BJ (cell line): ENCODE measurements around the gene GIT2. TPM values are rescaled to one million over a fixed set of nuclear protein-coding genes. Genes with fewer than 3 reads are reported as not detected.

ENCODE experiments used
- CTCF ChIA-PET: fragments of 350-600 bp; formaldehyde crosslinking; extraction: SDS; loops from one replicate; lab custom pipeline; 2021; ENCODE audit warnings: antibody characterized with exemption, inconsistent platforms; lab: Yijun Ruan, JAX
- POLR2A ChIA-PET: fragments of 300-600 bp; sonication (Branson Sonifier 250); formaldehyde crosslinking; extraction: SDS; loops from one replicate; lab custom pipeline; 2021; ENCODE audit warnings: antibody characterized with exemption; lab: Charles Lee
- DNase-seq: peaks from one replicate; pipeline ENCODE4 v3.0.0-alpha.2; 2011; ENCODE audit warnings: low read depth
- H3K27me3 ChIP-seq: 2 replicates; pipeline ENCODE4 v1.6.0; 2011; ENCODE audit warnings: low read length; ENCODE audit not compliant: control insufficient read depth, insufficient read depth
- H3K36me3 ChIP-seq: 2 replicates; pipeline ENCODE4 v1.5.1; 2011; ENCODE audit warnings: low read length; ENCODE audit not compliant: control insufficient read depth, insufficient read depth
- H3K4me3 ChIP-seq: 2 replicates; pipeline ENCODE4 v1.5.1; 2011; ENCODE audit warnings: low read depth, mild to moderate bottlenecking, control low read depth, low read length
- polyA plus RNA-seq: library from polyadenylated mRNA; depleted of rRNA; stranded (reverse); fragments of >200 nt; gene quantifications from 2 replicates; pipeline ENCODE4 v1.2.3, GENCODE V29; 2011
- TF ChIP-seq, protein P1 (sequence below): IDR thresholded peaks from 2 replicates; pipeline ENCODE4 v1.5.1; 2011; ENCODE audit warnings: low read depth, mild to moderate bottlenecking, control low read depth, inconsistent platforms, low read length, moderate library complexity; ENCODE audit not compliant: insufficient read depth

Gene GIT2
- polyA plus RNA-seq, 1 experiment = 49.0 TPM

DNA sequence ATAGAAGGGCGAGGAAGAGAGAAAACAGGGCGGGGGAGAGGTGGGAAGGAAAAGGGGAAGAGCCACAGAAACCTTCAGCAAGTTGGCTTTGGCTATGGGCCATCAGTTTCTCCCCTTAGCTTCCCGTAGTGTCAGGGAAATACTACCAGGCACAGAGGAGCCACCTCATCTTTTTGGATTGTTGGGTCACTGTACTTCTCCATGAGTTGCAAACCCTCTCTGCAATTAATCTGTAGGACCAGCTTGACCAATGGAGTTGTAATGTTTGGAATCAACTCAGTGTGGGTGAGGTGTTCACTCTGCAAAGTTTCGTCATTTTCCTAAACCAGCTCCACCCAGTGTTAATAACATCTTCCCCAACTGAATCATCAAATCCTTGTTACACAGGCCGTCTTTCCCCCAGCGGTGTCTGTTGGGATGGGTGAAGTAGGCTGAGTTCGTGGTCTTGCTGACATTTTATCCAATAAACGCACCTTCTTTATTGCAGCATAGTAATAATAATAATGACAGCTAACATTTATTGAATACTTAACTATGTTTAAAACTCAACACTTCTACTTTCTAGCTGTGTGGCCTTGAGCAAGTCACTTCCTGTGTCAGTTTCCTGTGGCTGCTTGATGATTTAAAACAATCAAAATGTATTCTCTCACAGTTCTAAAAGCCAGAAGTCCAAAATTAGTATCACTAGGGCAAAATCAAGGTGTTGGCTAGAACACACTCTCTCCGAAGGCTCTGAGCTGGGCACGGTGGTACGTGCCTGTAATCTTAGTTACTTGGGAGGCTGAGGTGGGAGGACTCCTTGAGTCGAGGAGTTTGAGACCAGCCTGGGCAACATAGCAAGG lies 107.8 kb downstream of the GIT2 start:
- Histone ChIP-seq H3K36me3 (no peaks in the 10 kb centered on the region), H3K4me3 (no peak overlapping the region), H3K27me3 (no peaks in the 10 kb centered on the region)
- DNase-seq = peak; percentile 96
- TF ChIP-seq, protein P1, sequence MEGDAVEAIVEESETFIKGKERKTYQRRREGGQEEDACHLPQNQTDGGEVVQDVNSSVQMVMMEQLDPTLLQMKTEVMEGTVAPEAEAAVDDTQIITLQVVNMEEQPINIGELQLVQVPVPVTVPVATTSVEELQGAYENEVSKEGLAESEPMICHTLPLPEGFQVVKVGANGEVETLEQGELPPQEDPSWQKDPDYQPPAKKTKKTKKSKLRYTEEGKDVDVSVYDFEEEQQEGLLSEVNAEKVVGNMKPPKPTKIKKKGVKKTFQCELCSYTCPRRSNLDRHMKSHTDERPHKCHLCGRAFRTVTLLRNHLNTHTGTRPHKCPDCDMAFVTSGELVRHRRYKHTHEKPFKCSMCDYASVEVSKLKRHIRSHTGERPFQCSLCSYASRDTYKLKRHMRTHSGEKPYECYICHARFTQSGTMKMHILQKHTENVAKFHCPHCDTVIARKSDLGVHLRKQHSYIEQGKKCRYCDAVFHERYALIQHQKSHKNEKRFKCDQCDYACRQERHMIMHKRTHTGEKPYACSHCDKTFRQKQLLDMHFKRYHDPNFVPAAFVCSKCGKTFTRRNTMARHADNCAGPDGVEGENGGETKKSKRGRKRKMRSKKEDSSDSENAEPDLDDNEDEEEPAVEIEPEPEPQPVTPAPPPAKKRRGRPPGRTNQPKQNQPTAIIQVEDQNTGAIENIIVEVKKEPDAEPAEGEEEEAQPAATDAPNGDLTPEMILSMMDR = peak; percentile 28; the same call in 1 of the 2 replicates
- CTCF ChIA-PET = interaction anchor here (0.9 to 2.3 kb wide), 7 partner anchors 9 to 43 kb away, joined by 3 to 7 read pairs (median 3); no protein-coding TSS in a partner anchor
- POLR2A ChIA-PET = no interaction called here

DNA sequence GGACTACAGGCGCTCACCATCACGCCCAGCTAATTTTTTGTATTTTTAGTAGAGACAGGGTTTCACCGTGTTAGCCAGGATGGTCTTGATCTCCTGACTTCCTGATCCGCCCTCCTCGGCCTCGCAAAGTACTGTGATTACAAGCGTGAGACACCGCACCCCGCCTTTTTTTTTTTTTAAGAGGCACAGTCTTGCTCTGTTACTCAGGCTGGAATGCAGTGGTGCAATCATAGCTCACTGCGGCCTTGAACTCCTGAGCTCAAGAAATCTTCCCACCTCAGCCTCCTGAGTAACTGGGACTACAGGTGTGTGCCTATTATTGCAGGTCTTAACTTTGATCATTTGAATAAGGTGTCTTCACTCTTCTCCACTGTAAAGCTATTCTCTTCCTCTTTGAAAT lies 110.6 kb downstream of the GIT2 start:
- Histone ChIP-seq H3K4me3 (no peak overlapping the region), H3K36me3 (no peaks in the 10 kb centered on the region), H3K27me3 (no peaks in the 10 kb centered on the region)
- ChIA-PET CTCF (interaction anchor here (0.9 kb wide), 1 partner anchor 32 kb away, joined by 3 read pairs; no protein-coding TSS in a partner anchor), POLR2A (interaction anchor here (0.6 to 0.7 kb wide), 2 partner anchors 12 to 16 kb away, joined by 8 to 12 read pairs; no protein-coding TSS in a partner anchor)
- TF ChIP-seq, protein P1 = no peak
- DNase-seq = no peak

DNA sequence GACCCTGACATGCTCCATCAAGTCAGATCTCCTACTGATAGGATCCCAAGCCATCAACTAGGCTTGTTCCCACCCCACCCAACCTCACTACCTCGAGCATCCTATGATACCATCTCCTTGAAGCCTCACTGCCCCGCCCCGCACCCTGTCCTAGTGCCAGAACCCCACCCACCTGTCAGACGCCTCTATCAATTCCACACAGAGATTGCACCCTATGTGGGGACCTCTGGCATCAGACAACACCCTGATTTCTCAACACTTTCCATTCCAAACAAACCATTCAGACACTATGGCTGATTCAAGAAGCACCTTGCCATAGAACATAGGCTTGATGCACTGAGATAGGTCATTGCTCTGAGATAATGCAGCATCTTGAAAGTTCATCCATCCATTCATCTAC lies 112.7 kb downstream of the GIT2 start:
- no peaks in the 10 kb centered on the region for H3K36me3 ChIP-seq
- no peak overlapping the region for H3K4me3 ChIP-seq
- TF ChIP-seq, protein P1 = no peak
- ChIA-PET POLR2A (no interaction called here), CTCF (interaction anchor here (0.6 to 4.1 kb wide), 4 partner anchors 19 to 79 kb away, joined by 3 to 23 read pairs (median 4); no protein-coding TSS in a partner anchor)
- no peaks in the 10 kb centered on the region for H3K27me3 ChIP-seq
- no peak for DNase-seq

DNA sequence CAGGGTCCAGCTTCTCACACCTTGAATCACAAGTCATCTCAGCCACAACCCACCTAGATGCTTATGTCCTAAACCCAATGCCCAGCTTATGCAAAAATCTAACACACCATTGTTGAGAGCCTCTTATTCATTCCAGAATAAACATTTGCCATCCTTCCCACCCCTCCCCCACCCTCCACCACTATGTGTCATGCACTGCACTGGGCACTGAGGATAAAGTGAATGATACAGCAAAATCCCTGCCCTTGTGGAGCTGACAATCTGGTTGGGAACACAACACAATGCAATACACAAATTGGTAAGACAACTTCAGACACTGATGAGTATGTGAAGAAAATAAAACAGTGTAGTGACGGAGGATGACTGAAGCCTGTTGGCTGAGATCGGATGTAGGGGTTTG lies 114.4 kb downstream of the GIT2 start:
- no peak for DNase-seq
- Histone ChIP-seq H3K4me3 (no peak overlapping the region), H3K36me3 (no peaks in the 10 kb centered on the region), H3K27me3 (no peaks in the 10 kb centered on the region)
- ChIA-PET POLR2A (no interaction called here), CTCF (interaction anchor here (0.7 to 4.1 kb wide), 5 partner anchors 16 to 77 kb away, joined by 3 to 23 read pairs (median 4); no protein-coding TSS in a partner anchor)
- TF ChIP-seq, protein P1 = no peak

DNA sequence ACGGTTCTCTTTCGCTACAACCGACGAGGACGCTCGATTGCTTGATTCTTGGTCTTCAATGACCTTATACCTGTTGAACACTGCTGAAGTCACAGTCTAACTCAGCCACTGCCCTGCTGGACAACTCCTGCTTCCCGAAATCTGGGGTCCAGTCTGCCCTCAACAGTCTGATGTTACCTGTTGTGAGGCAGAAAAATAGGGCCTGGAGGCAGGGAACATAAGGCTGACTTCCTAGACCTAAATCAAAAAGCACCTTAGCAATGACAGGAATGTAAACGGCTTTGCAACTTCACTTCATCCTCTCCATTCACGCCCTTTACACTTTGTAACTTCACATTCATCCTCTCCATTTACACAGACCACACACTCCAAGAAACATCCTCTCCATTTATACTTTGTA lies 115.2 kb downstream of the GIT2 start:
- no peaks in the 10 kb centered on the region for H3K36me3 ChIP-seq
- peak overlapping the region; percentile 57 for H3K4me3 ChIP-seq
- H3K27me3 ChIP-seq = no peaks in the 10 kb centered on the region
- TF ChIP-seq, protein P1 = no peak
- ChIA-PET CTCF (interaction anchor here (0.8 to 4.1 kb wide), 6 partner anchors 11 to 287 kb away, joined by 3 to 23 read pairs (median 4); no protein-coding TSS in a partner anchor), POLR2A (no interaction called here)
- no peak for DNase-seq
